Fibroblast of the conjunctiva (primary cell): ENCODE data around the gene COMT.

Experiments
- DNase-seq: peaks from one replicate; pipeline ENCODE4 v3.0.0-alpha.2; 2010; ENCODE audit warnings: low read depth

The COMT gene

GRCh38 chr22:19970031-19970478 is 28.5 kb downstream of the COMT start:
- no peak for DNase-seq

GRCh38 chr22:19970479-19971275 is 29.1 kb downstream of the COMT start:
- no peak for DNase-seq

GRCh38 chr22:19971276-19972124 is 29.9 kb downstream of the COMT start:
- DNase-seq, result no peak

GRCh38 chr22:19972251-19972650 is 30.7 kb downstream of the COMT start:
- no peak for DNase-seq

- DNase-seq, result no peak
Measured at GRCh38 chr22:19972652-19973550, 31.3 kb downstream of the COMT start.

DNA sequence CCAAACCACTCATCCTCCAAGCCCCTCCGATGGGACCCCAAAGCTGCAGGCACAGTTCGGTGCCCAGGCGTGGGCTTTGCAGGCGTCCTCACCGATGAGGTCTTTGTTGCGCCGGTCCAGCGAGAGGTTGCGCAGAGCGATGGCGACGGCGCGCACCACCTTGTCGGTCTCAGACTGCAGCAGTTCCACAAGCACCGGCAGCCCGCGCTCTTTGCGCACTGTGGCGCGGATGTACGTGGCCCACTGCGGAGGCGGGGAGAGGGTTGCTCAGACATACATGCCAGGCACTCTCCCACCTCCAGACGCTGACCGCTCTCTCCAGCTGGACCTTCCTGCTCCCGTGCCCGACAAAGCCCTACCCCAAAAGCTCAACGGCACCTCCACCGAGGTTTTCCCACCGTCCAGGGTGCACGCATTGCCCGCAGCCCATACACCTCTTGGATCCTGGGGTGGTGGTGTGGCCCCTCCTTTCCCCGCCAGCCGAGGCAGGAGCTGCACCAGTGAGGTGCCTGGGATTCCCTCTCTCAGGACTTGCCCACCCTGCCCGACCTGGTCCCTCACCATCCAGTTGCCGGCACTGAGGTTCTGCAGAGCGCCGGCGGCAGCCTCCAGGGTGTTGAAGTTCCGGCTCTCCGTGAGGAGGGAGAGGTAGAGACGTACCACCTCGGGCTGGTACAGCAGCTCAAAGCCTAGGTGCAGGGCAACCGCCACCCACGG is 32.1 kb downstream of the COMT start:
- DNase-seq, result no peak

DNA sequence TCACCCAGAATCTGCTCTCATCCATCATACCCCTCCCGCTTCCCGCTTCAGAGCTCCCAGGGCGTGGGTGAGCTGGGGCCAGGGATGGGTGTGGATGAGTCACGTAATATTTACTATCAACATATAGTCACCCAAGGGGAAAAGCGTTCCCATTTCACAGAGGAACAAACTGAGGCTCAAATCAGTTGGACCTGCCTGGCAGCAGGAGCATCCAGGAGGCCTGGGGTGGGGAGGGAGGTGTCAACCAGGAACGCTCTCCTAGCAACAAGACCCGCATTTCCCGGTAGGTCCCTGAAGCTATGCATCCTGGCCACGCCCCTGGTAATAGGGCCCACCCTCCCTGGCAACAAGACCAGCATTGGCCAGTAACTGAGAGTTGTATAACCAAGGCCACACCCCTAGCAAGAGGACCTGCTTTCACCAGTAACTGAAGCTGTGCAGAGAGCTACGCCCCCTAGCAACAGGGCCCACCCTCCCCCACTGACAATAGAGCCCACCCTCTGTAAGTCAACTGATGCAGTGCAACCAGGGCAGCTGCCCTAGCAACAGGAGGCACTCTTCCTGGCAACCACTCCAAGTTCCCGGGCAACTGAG is 32.8 kb downstream of the COMT start:
- DNase-seq, result no peak

DNA sequence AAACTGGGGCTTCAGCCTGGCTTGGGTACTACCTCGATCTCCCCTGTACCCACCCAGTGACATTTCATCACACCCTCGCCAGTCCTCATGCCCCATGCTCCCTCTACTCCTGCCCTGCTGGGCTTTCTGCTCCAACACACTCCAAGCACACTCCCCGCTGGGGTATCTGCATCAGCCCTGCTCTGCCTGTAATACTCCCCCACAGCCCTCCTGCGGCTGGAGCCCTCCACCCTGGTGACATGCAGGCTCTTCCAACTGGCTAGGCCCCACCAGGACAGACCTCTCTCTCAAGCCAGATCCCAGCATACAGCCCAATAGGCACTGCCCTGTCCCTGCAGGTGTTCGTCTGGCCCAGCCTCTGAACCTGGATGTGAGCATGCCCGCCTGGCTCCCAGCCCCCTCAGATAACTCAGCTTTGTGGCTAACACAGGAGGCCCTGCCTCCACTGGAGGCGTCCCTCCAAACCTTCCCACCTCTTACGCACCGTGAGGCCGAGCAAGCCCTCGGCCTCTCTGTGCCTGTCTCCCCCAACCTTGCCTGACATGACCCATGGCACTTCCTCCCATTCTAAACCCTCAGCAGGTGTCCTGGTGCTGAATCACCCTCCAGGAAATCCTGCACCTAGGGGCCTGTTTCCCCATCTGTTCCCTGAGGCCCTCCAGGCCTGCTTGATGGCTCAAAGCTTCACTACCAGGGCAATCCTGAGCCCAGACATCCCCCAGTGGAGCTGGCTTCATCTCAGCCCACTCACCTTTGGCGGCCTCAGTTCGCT is 33.5 kb downstream of the COMT start:
- DNase-seq, result no peak

- DNase-seq, result no peak
Measured at GRCh38 chr22:19975707-19976035, 34.1 kb downstream of the COMT start.

- DNase-seq, result no peak
Measured at GRCh38 chr22:19976671-19977070, 35.1 kb downstream of the COMT start.

GRCh38 chr22:19977296-19978243 is 36.0 kb downstream of the COMT start:
- no peak for DNase-seq

- DNase-seq, result no peak
Measured at GRCh38 chr22:19978748-19979147, 37.2 kb downstream of the COMT start.

DNA sequence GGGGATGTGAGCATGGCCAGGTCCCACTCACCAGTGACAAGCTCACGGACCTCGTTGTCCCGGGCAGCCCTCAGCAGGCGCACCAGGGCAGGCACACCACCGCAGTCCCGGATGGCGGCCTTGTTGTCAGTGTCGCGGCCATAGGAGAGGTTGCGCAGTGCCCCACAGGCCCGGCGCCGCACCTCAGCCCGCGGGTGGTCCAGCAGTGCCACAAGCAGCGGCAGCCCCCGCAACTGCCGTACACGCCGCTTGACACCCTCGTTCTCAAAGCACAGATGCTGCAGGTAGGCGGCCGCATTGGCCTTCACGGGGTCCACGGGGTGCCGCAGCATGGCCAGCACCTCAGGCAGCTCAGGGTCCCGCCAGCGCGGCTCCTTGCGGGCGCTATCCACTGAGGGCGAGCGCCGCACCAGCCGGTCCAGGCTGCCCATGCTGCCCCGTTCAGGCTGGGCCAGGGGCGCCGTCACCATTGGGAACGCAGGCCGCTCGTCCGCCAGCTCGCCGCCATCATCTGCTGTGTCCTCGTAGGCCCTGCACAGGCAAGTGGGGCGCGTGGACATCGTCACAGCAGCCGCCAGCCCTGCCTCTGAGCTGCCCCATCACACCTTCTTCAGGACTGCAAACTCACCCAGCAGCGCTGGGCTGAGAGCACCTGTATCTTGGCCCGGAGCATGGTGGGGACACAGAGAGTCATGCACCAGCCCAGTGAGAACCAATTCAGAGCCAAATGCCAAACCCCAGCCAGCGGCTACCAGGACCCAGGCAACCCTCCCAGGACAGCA is 38.3 kb downstream of the COMT start:
- no peak for DNase-seq

DNA sequence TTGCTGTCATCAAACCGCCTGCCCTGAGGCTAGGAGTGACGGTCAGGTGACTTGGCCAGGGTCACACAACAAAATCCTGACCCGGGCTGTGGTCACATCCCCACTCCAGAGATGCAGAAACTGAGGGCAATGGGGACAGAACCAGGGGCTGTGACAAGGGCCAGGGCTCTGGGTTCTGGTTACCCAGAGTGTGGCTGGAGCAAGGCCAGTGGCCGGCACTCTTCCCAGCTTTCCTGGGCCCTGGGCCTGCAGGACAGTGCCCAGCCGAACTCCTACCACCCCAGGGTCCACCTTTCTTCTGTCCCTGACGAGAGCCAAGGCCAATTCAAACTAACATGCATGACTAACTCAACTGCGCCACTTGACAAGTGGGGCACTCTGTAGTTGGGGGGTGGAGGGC is 39.2 kb downstream of the COMT start:
- no peak for DNase-seq

- DNase-seq, result no peak
Measured at GRCh38 chr22:19981171-19981960, 39.8 kb downstream of the COMT start.

GRCh38 chr22:19981961-19982920 is 40.7 kb downstream of the COMT start:
- DNase-seq, result no peak
